Gastroesophageal sphincter (tissue), 4 donors: ENCODE data around the gene CACNG4. TPM values are rescaled to one million over a fixed set of nuclear protein-coding genes. Genes with fewer than 3 reads are reported as not detected.

Experiments
- ATAC-seq: fragments of 150-250 bp; one replicate; pipeline ENCODE4 v1.9.1; 2016; ENCODE audit warnings: mild to moderate bottlenecking, moderate library complexity
- H3K27ac ChIP-seq, 4 donors: fragments of 200-600 bp; sonication (generic) in 3 of 4; 1 replicate in 3 of 4; 2 replicates in 1 of 4; pipeline ENCODE4 v1.5.1; 2016 to 2019
- H3K27me3 ChIP-seq: fragments of 200-600 bp; sonication (generic); one replicate; pipeline ENCODE4 v1.5.1; 2019
- H3K36me3 ChIP-seq, 2 donors: fragments of 200-600 bp; sonication (generic); one replicate each; pipeline ENCODE4 v1.5.1; 2019; ENCODE audit warnings: control low read depth in 1 of 2
- H3K4me1 ChIP-seq, 3 donors: fragments of 200-600 bp; sonication (generic); 1 replicate in 2 of 3; 2 replicates in 1 of 3; pipeline ENCODE4 v1.5.1; 2016 to 2019; ENCODE audit warnings: control low read depth in 2 of 3
- H3K4me3 ChIP-seq, 2 donors: fragments of 200-600 bp; sonication (generic); one replicate each; pipeline ENCODE4 v1.5.1; 2019; ENCODE audit warnings: mild to moderate bottlenecking in 1 of 2, moderate library complexity in 1 of 2
- H3K9me3 ChIP-seq, 3 donors: fragments of 200-600 bp; sonication (generic); one replicate each; pipeline ENCODE4 v1.5.1; 2017 to 2019; ENCODE audit warnings: control low read depth in 2 of 3
- CTCF ChIP-seq, 4 experiments: fragments of 200-600 bp in 2 of 4; fragments of 450-650 bp in 2 of 4; sonication (generic) in 1 of 4; IDR thresholded peaks; one replicate each; pipeline ENCODE4 v1.5.1; 2017 to 2019; ENCODE audit warnings: antibody characterized with exemption in 4 of 4, mild to moderate bottlenecking in 2 of 4, moderate library complexity in 2 of 4
- EP300 ChIP-seq: sonication (generic); formaldehyde crosslinking; IDR thresholded peaks from one replicate; pipeline ENCODE4 v1.6.1; 2017; ENCODE audit warnings: antibody characterized with exemption, mild to moderate bottlenecking
- POLR2A ChIP-seq, 2 donors: fragments of 450-650 bp; IDR thresholded peaks; one replicate each; pipeline ENCODE4 v1.6.1; 2017; ENCODE audit warnings: antibody characterized with exemption in 2 of 2, mild to moderate bottlenecking in 2 of 2, moderate library complexity in 1 of 2
- POLR2AphosphoS5 ChIP-seq: sonication (generic); formaldehyde crosslinking; IDR thresholded peaks from one replicate; pipeline ENCODE4 v1.6.1; 2017; ENCODE audit warnings: antibody characterized with exemption
- WGBS, 2 donors: methylation state at CpG; one replicate each; pipeline ENCODE4 v1.1.5; 2018; ENCODE audit warnings: low coverage in 1 of 2; 5-methylcytosine and 5-hydroxymethylcytosine counted together
- total RNA-seq, 4 donors: library from RNA; depleted of rRNA; stranded (reverse); fragments of >200 nt; gene quantifications; one replicate each; pipeline ENCODE4 v1.1.0, GENCODE V29; 2016

The CACNG4 gene
- total RNA-seq, 4 donors from 2014 or later, result 0.13 to 13.5 (median 2.1) TPM; not detected in 1

- Histone ChIP-seq H3K27me3 (peaks cover 66% of the 10 kb centered on the region), H3K36me3 (no peaks in the 10 kb centered on the region), H3K4me1 (peaks cover 0 to 33% (median 3%) of the 10 kb centered on the region in 3 donors), H3K4me3 (no peak overlapping the region), H3K27ac (no peak overlapping the region), H3K9me3 (no peaks in the 10 kb centered on the region)
- TF ChIP-seq CTCF (IDR thresholded peaks at IDR 0.05), result no peak
- TF ChIP-seq POLR2AphosphoS5, result no peak
- TF ChIP-seq POLR2A (IDR thresholded peaks at IDR 0.05), result no peak
- TF ChIP-seq EP300, result no peak
- 86 to 92% methylated on average over 1 to 3 of the region's 3 CpGs for WGBS, 2 donors
- no peak for ATAC-seq
Observed at GRCh38 chr17:66975188-66975587, 10.7 kb downstream of the CACNG4 start.

DNA sequence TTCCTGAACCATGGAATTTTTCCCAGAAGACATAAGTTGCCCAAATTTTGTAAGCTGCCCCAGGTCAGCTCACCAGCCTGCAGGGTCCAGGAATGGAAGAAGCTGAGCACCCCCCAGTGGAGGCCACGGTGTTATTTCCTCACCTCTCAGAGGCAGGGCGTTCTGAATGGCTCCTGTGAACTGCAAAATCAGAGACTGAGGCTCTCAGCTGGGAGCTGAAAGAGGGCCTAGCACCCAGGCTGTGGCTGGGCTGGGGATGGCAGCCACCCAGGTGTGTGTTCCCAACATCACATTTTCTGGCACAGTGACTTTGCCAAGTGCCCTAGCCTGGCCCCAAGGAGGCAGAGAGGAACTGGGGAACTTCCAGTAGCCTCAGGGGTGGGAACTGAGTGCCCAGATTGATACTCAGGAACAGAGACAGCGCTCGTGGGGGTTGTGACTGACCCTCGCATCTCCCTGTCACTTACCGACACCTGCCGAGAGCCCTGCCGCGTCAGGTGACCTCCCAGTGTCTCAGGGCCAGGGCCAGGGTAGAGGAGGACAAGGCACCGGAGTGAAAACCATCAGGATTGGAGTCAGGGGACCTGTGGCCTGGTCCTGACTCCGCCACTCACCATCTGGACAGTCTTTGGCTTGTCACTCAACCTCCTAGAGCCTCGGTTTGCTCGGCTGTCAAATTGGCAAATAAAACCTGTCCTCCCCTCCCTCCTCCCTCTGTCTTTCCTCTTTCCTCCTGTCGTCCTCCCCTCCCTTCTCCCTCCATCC is 11.3 kb downstream of the CACNG4 start:
- 75 to 83% methylated on average over 3 to 10 of the region's 14 CpGs for WGBS, 2 donors
- Histone ChIP-seq H3K4me1 (peaks cover 0 to 33% (median 3%) of the 10 kb centered on the region in 3 donors), H3K36me3 (no peaks in the 10 kb centered on the region), H3K27me3 (peaks cover 65% of the 10 kb centered on the region), H3K27ac (no peak overlapping the region), H3K9me3 (no peaks in the 10 kb centered on the region), H3K4me3 (no peak overlapping the region)
- ATAC-seq, result no peak
- peak in 1 of 4 experiments; percentile 38 for TF ChIP-seq CTCF (IDR thresholded peaks at IDR 0.05)
- no peak for TF ChIP-seq POLR2A (IDR thresholded peaks at IDR 0.05)

- WGBS, 2 donors, result 29% methylated on average over 1 of the region's 2 CpGs; no CpG with 5 or more reads in 1 of the 2 donors
- no peak for TF ChIP-seq EP300
- no peak for TF ChIP-seq CTCF (IDR thresholded peaks at IDR 0.05)
- TF ChIP-seq POLR2AphosphoS5, result no peak
- TF ChIP-seq POLR2A (IDR thresholded peaks at IDR 0.05), result no peak
- H3K27ac ChIP-seq, result no peak overlapping the region
Observed at GRCh38 chr17:66976379-66976663, 11.8 kb downstream of the CACNG4 start.

GRCh38 chr17:66976781-66977201 is 12.3 kb downstream of the CACNG4 start:
- Histone ChIP-seq H3K4me1 (peaks cover 0 to 33% (median 3%) of the 10 kb centered on the region in 3 donors), H3K36me3 (no peaks in the 10 kb centered on the region), H3K9me3 (no peaks in the 10 kb centered on the region), H3K4me3 (no peak overlapping the region), H3K27ac (no peak overlapping the region), H3K27me3 (peaks cover 55% of the 10 kb centered on the region)
- ATAC-seq, result no peak
- TF ChIP-seq EP300, result no peak
- TF ChIP-seq POLR2AphosphoS5, result no peak
- no peak for TF ChIP-seq POLR2A (IDR thresholded peaks at IDR 0.05)
- TF ChIP-seq CTCF (IDR thresholded peaks at IDR 0.05), result no peak
- WGBS, 2 donors, result 15 to 26% methylated on average over 7 to 8 of the region's 11 CpGs

More at GRCh38 chr17:66976379-66976663, 11.8 kb downstream of the CACNG4 start:
- no peak for ATAC-seq
- H3K4me3 ChIP-seq, result no peak overlapping the region
- H3K36me3 ChIP-seq, result no peaks in the 10 kb centered on the region
- peaks cover 0 to 33% (median 3%) of the 10 kb centered on the region in 3 donors for H3K4me1 ChIP-seq
- H3K27me3 ChIP-seq, result peaks cover 60% of the 10 kb centered on the region
- H3K9me3 ChIP-seq, result no peaks in the 10 kb centered on the region

DNA sequence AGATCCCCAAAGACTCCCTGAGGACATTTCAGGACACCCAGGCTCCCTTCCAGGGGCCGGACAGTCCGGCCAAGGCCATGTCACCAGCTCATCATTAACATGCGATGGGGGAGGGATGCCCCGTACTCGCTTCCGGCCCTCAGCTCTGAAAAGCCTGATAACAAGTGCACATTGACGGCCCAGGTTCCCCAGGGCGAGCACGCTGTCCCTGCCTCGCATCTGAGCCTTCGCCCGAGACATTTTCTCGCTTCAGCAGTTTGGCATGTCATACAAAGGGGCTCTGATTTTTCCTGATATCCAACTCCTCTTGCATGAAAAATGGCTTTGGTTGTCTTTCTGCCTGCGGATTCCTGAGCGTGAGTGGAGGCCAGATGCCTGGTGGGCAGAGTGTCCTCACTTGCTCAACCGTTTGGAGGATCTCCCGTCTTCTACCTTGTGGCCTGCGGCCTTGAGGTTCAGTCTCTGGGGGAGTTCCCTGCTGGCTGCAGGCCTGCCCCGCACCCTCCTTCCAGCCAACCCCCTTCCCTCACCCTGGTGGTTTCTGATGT is 14.1 kb downstream of the CACNG4 start:
- peaks cover 0 to 33% (median 3%) of the 10 kb centered on the region in 3 donors for H3K4me1 ChIP-seq
- no peak overlapping the region for H3K27ac ChIP-seq
- no peak overlapping the region for H3K4me3 ChIP-seq
- no peaks in the 10 kb centered on the region for H3K9me3 ChIP-seq
- no peaks in the 10 kb centered on the region for H3K36me3 ChIP-seq
- TF ChIP-seq EP300, result no peak
- no peak for TF ChIP-seq POLR2AphosphoS5
- no peak for TF ChIP-seq CTCF (IDR thresholded peaks at IDR 0.05)
- TF ChIP-seq POLR2A (IDR thresholded peaks at IDR 0.05), result no peak
- no peak for ATAC-seq
- H3K27me3 ChIP-seq, result peaks cover 45% of the 10 kb centered on the region
- 36 to 58% methylated on average over 6 to 16 of the region's 19 CpGs for WGBS, 2 donors
